Activated CD8-positive, alpha-beta T cell treated with anti-CD3 and anti-CD28 coated beads, Interleukin-2, amount 10 ng/mL, durations not matched to agents 7 days and 5 days (primary cell): ENCODE measurements around the gene CHSY3. TPM values are rescaled to one million over a fixed set of nuclear protein-coding genes. Genes with fewer than 3 reads are reported as not detected.

Source experiments
- ATAC-seq: fragments of 150-1000 bp; cut with Tn5 transposase; one replicate; pipeline ENCODE4 v1.10.0; 2021; ENCODE audit warnings: moderate library complexity
- CTCF ChIA-PET: fragments of 350-600 bp; sonication (Branson Sonifier 250); formaldehyde crosslinking; loops from one replicate; lab custom pipeline; 2021; ENCODE audit warnings: antibody characterized with exemption; lab: Charles Lee
- POLR2A ChIA-PET: fragments of 350-600 bp; sonication (Branson Sonifier 250); formaldehyde crosslinking; loops from one replicate; lab custom pipeline; 2021; ENCODE audit warnings: antibody characterized with exemption; lab: Charles Lee
- DNase-seq: peaks from one replicate; pipeline ENCODE4 v3.0.0-alpha.2; 2020
- H3K27ac Mint-ChIP-seq: one replicate; pipeline ENCODE4 v1.8.0; 2021; ENCODE audit warnings: mild to moderate bottlenecking, mixed read lengths
- H3K27me3 Mint-ChIP-seq: one replicate; pipeline ENCODE4 v1.8.0; 2021; ENCODE audit warnings: low read depth, mixed read lengths
- H3K36me3 Mint-ChIP-seq: one replicate; pipeline ENCODE4 v1.8.0; 2021; ENCODE audit warnings: low read depth, mixed read lengths
- H3K4me1 Mint-ChIP-seq: one replicate; pipeline ENCODE4 v1.8.0; 2021; ENCODE audit warnings: low read depth, mixed read lengths
- H3K4me3 Mint-ChIP-seq: one replicate; pipeline ENCODE4 v1.8.0; 2021; ENCODE audit warnings: mild to moderate bottlenecking, mixed read lengths
- H3K9me3 Mint-ChIP-seq: one replicate; pipeline ENCODE4 v1.8.0; 2022; ENCODE audit warnings: mixed read lengths; ENCODE audit not compliant: insufficient read depth
- total RNA-seq, 2 experiments: library from RNA; stranded (reverse); gene quantifications; one replicate each; pipeline ENCODE4 v1.2.3, GENCODE V29; 2021

Gene CHSY3
- total RNA-seq, 2 experiments from 2014 or later: not detected

DNA sequence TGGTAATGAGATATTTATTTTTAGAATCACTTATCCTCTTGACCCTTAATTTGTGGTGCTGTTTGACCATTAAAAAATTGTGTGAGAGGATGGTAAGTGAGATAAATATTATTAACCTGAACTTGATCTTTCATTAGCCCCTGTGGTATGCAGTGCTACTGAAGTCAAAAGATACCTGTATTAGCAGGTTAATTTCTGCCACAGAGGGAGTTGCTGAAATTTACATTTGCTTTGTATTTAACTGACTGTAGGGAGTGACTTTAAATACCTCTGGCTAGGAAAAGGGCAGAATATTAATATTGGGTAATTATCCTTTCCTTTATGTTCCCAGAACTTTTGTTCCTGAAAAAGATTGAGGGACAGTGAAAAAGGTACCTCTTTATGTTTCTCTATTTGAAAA is 133.6 kb downstream of the CHSY3 start:
- ChIA-PET CTCF (no interaction called here), POLR2A (no interaction called here)
- ATAC-seq (no peak), DNase-seq (no peak)
- H3K4me3 Mint-ChIP-seq: no peak overlapping the region
- H3K27me3 Mint-ChIP-seq: no peaks in the 10 kb centered on the region
- no peaks in the 10 kb centered on the region for H3K36me3 Mint-ChIP-seq
- H3K9me3 Mint-ChIP-seq: no peaks in the 10 kb centered on the region
- H3K27ac Mint-ChIP-seq: no peak overlapping the region
- H3K4me1 Mint-ChIP-seq: no peaks in the 10 kb centered on the region

DNA sequence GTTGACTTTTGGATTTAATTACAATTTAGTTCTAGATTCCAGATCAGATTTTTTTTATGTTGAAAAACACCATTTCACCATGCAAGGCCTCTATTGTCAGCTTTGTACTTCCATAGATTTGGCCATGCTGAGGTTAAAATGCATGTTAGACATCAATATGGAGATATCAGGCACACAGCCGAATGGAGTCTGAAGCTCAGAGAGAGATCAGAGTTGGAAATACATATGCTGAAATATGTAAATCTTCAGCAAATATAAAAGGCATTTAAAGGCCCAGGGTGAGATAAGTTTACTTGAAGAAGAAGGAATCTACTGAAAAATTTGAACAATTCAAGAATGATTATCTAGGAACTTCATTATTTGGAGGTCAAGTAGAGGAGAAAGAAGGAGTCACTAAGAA is 139.6 kb downstream of the CHSY3 start:
- no peak overlapping the region for H3K27ac Mint-ChIP-seq
- ChIA-PET CTCF (no interaction called here), POLR2A (no interaction called here)
- no peaks in the 10 kb centered on the region for H3K9me3 Mint-ChIP-seq
- H3K27me3 Mint-ChIP-seq: no peaks in the 10 kb centered on the region
- ATAC-seq (no peak), DNase-seq (no peak)
- H3K4me1 Mint-ChIP-seq: no peaks in the 10 kb centered on the region
- no peaks in the 10 kb centered on the region for H3K36me3 Mint-ChIP-seq
- H3K4me3 Mint-ChIP-seq: no peak overlapping the region

DNA sequence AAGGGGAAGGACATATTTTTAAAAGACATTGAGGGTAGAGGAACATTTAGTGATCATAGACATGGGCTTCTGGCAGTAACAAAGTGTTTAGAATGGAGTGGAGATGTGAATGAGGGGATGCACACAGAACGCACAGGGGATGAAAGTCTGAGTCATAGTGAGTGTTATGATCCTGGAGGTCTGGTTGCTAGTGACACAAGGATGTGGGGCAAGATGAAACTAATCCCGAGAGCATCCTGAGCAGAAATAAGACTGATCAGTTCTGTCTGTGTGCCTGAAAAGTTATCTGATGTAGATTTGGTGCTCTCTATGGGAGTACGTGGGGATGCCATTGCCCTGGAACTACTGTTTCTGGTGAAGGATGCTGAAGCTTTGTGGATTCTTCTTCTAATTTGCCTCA is 141.1 kb downstream of the CHSY3 start:
- H3K4me3 Mint-ChIP-seq: no peak overlapping the region
- H3K27ac Mint-ChIP-seq: no peak overlapping the region
- ATAC-seq (no peak), DNase-seq (no peak)
- no peaks in the 10 kb centered on the region for H3K9me3 Mint-ChIP-seq
- ChIA-PET CTCF (no interaction called here), POLR2A (no interaction called here)
- no peaks in the 10 kb centered on the region for H3K36me3 Mint-ChIP-seq
- no peaks in the 10 kb centered on the region for H3K4me1 Mint-ChIP-seq
- H3K27me3 Mint-ChIP-seq: no peaks in the 10 kb centered on the region

DNA sequence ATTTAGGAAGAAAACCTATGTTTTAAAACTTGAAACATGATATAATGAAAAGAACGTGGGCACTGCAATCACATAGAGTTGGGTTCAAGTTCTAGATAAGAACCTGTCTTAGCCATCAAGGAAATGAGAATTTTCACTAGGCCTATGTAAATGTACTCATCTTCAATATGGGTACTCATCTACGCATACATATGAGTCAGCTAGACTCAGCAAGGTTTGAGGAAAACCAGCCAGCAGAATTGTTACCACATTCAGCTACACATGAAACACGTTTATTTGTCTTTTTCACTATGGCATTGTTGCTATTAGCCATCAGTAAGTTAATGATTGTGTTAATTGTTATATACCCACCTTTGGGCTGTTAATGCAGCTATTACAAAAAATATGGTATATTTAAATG is 146.3 kb downstream of the CHSY3 start:
- no peak overlapping the region for H3K27ac Mint-ChIP-seq
- no peaks in the 10 kb centered on the region for H3K9me3 Mint-ChIP-seq
- no peak overlapping the region for H3K4me3 Mint-ChIP-seq
- ChIA-PET POLR2A (no interaction called here), CTCF (no interaction called here)
- no peaks in the 10 kb centered on the region for H3K4me1 Mint-ChIP-seq
- H3K27me3 Mint-ChIP-seq: no peaks in the 10 kb centered on the region
- no peak for ATAC-seq
- H3K36me3 Mint-ChIP-seq: no peaks in the 10 kb centered on the region
- DNase-seq: no peak

DNA sequence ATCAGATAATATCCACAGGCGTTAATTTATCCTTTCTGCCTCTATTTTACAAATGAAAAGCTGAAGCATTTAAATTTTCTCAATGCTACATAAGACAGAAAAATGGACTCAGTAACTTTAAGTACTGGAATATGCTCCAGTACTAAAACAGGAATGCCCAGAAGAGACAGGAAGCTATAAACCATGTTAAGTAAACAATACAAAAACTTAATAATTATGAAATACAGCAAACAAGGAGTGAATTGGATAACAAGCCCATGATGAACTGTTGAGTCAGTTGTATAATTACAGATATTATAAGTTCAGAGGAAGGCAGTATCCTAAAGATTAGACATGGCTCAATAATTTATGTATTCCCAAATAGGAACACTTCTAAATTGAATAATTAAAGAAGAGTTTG is 148.5 kb downstream of the CHSY3 start:
- no peaks in the 10 kb centered on the region for H3K36me3 Mint-ChIP-seq
- no peak overlapping the region for H3K4me3 Mint-ChIP-seq
- H3K27me3 Mint-ChIP-seq: no peaks in the 10 kb centered on the region
- no peaks in the 10 kb centered on the region for H3K4me1 Mint-ChIP-seq
- no peaks in the 10 kb centered on the region for H3K9me3 Mint-ChIP-seq
- ATAC-seq (no peak), DNase-seq (no peak)
- CTCF ChIA-PET: no interaction called here
- H3K27ac Mint-ChIP-seq: no peak overlapping the region
- POLR2A ChIA-PET: no interaction called here

DNA sequence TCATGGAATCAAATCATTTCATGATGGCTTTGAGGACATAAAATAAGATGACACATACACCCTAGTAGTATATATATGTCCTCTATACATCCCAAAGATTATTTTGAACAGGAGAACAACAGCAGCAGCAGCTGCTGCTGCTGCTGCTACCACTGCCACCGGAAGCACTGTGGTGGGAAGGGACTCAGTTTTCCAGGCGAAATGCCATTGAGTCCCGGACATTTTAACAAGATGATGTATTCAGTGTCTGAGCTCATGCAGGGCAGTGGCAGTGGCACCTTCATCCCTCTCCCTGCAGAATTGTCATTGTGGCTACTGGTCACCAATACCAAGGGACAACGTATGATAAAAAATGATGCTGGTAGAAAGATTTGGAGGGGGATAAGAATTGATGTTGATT is 151.3 kb downstream of the CHSY3 start:
- Mint-ChIP-seq H3K9me3 (no peaks in the 10 kb centered on the region), H3K36me3 (no peaks in the 10 kb centered on the region), H3K4me3 (no peak overlapping the region), H3K27ac (no peak overlapping the region), H3K4me1 (no peaks in the 10 kb centered on the region), H3K27me3 (no peaks in the 10 kb centered on the region)
- ATAC-seq (no peak), DNase-seq (no peak)
- ChIA-PET POLR2A (no interaction called here), CTCF (no interaction called here)

DNA sequence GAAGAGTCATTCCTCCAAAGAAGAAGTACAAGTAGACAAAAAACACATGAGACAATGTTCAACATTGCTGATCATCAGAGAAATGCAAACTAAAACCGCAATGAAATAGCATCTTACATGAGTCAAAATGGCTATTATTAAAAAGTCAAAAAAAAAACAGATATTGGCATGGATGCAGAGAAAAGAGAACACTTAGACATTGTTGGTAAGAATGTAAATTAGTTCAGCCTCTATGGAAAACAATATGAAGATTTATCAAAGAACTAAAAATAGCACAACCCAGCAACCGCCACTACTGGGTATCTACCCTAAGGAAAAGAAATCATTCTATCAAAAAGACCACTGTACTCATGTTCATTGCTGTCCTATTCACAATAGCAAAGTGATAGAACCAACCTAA is 157.5 kb downstream of the CHSY3 start:
- Mint-ChIP-seq H3K27me3 (no peaks in the 10 kb centered on the region), H3K9me3 (no peaks in the 10 kb centered on the region), H3K4me1 (no peaks in the 10 kb centered on the region), H3K4me3 (no peak overlapping the region), H3K36me3 (no peaks in the 10 kb centered on the region), H3K27ac (no peak overlapping the region)
- CTCF ChIA-PET: no interaction called here
- DNase-seq (no peak), ATAC-seq (no peak)
- POLR2A ChIA-PET: no interaction called here

DNA sequence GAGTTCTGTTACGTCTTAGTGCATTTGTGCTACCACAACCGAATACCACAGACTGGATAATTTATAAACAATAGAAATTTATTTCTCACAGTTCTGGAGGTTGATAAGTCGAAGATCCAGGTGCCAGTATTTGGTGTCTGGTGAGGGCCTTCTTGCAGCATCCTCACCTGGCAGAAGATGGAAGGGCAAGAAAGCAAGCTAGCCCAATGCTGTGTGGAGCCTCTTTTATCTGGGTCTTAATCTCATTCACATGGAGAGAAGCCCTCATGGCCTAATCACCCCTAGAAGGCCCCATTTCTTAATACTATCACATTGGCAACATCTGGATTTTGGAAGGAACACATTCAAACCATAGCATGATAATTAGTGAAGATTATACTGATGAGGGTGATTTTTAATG is 159.3 kb downstream of the CHSY3 start:
- ChIA-PET CTCF (no interaction called here), POLR2A (no interaction called here)
- Mint-ChIP-seq H3K27me3 (no peaks in the 10 kb centered on the region), H3K27ac (no peak overlapping the region), H3K4me1 (no peaks in the 10 kb centered on the region), H3K36me3 (no peaks in the 10 kb centered on the region), H3K9me3 (no peaks in the 10 kb centered on the region), H3K4me3 (no peak overlapping the region)
- ATAC-seq (no peak), DNase-seq (no peak)

DNA sequence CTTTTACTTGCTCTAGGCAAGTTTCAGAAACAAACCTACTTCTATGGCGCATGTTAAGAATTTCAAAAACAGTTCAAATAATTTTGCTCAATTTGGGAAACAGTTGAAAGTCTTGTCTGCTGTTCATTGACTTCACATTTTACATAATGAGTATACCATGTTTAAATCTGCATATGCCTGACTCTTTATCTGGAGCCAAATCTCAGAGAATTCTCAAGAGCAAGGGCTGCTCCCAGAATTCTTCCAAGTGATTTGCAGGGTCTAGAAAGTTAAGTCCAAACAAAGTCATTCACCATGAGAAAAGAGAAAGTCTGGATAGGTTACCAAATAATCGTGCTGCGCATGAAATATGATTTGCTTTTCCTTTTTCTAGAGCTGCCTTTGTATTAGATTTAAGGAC is 160.2 kb downstream of the CHSY3 start:
- no peak overlapping the region for H3K27ac Mint-ChIP-seq
- CTCF ChIA-PET: no interaction called here
- H3K27me3 Mint-ChIP-seq: no peaks in the 10 kb centered on the region
- no peaks in the 10 kb centered on the region for H3K9me3 Mint-ChIP-seq
- POLR2A ChIA-PET: no interaction called here
- no peak for DNase-seq
- no peak for ATAC-seq
- H3K4me3 Mint-ChIP-seq: no peak overlapping the region
- no peaks in the 10 kb centered on the region for H3K4me1 Mint-ChIP-seq
- no peaks in the 10 kb centered on the region for H3K36me3 Mint-ChIP-seq

DNA sequence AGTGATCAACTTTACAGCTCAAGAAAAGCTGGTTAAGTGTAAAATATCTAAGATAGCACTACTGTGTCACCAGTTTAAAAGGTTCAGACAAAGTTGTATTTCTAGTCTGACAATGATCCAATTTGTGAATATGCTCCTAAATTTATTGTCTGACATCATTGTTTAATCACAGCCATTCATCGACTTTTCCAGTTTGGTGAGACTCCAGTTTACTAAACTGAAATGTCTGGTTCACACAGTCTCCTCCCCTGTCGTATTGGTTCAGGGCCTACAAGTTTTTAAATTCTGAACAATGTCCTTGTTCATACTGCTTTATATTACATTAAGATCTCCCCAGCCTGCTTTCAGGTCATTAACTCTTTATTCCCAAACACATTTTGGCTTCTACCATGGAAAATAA is 161.4 kb downstream of the CHSY3 start:
- Mint-ChIP-seq H3K27ac (no peak overlapping the region), H3K36me3 (no peaks in the 10 kb centered on the region), H3K4me1 (no peaks in the 10 kb centered on the region), H3K27me3 (no peaks in the 10 kb centered on the region), H3K4me3 (no peak overlapping the region), H3K9me3 (no peaks in the 10 kb centered on the region)
- DNase-seq (no peak), ATAC-seq (no peak)
- ChIA-PET CTCF (no interaction called here), POLR2A (no interaction called here)

DNA sequence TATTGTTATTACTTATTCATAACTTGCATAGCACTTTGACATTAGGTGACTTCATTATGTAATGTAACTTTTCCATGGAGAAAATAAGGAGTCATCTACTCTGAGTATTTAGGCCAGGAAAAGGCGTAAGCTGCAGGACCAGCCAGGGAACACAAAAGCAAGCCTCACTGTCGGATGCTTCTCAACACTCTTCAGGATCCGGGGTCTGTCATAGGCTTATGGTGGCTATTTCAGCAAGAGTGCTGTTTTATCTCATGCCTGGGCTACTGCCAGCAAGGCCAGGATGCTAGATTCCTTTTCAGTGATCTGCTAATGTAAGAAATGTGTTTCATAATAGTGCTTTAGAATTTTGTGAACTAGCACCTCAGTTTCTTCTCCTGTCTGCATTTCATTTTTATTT is 162.4 kb downstream of the CHSY3 start:
- CTCF ChIA-PET: no interaction called here
- no peaks in the 10 kb centered on the region for H3K36me3 Mint-ChIP-seq

DNA sequence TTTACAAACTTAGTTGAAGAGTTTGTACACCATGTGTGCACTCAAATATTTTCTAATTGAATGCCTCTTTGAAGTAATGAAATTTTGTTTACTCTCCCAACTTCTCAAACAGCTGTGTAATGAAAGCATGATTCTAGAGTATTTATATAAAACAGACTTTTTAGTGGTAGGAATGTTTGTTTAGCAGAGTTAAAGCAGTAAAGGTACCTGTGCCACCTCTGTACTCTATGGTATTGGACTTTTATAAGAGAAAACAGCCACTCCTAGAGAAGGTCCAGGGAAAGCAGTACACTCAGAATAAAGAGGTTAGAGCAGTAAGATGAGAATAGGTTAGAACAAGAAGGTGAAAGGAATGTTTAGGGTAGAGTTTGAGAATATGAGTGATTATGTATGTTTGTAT is 163.1 kb downstream of the CHSY3 start:
- Mint-ChIP-seq H3K4me3 (no peak overlapping the region), H3K27me3 (no peaks in the 10 kb centered on the region), H3K27ac (no peak overlapping the region), H3K9me3 (no peaks in the 10 kb centered on the region), H3K4me1 (no peaks in the 10 kb centered on the region), H3K36me3 (no peaks in the 10 kb centered on the region)
- DNase-seq (no peak), ATAC-seq (no peak)
- POLR2A ChIA-PET: no interaction called here
- CTCF ChIA-PET: no interaction called here

More for the DNA sequence above, 162.4 kb downstream of the CHSY3 start:
- H3K9me3 Mint-ChIP-seq: no peaks in the 10 kb centered on the region
- ATAC-seq (no peak), DNase-seq (no peak)
- no peak overlapping the region for H3K27ac Mint-ChIP-seq
- H3K27me3 Mint-ChIP-seq: no peaks in the 10 kb centered on the region
- POLR2A ChIA-PET: no interaction called here
- no peak overlapping the region for H3K4me3 Mint-ChIP-seq
- H3K4me1 Mint-ChIP-seq: no peaks in the 10 kb centered on the region

DNA sequence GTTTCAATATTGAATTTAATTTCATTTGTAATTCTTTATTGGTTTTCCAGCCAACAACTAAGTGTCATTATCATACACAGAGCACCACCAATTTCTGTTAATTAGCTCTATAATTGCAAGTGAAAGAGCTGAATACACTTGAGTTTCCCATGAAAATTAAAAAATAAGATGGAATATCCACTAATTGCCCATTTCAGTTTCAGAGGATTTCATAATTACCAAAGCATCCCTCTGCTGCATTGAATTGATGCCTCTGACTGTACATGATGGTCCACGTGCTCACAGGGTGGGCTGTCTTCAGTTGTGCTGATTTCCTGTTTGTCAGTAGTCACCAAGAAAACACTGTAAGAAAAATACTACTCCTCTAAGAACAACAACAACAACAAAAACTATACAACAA is 163.8 kb downstream of the CHSY3 start:
- DNase-seq (no peak), ATAC-seq (no peak)
- Mint-ChIP-seq H3K4me1 (no peaks in the 10 kb centered on the region), H3K36me3 (no peaks in the 10 kb centered on the region), H3K27ac (no peak overlapping the region), H3K9me3 (no peaks in the 10 kb centered on the region), H3K27me3 (no peaks in the 10 kb centered on the region), H3K4me3 (no peak overlapping the region)
- POLR2A ChIA-PET: no interaction called here
- CTCF ChIA-PET: no interaction called here
